Muscle layer of colon (tissue), 2 donors: ENCODE measurements around the gene COL4A4.

Experiments
- H3K27ac ChIP-seq: one replicate; pipeline ENCODE4 v1.7.0; 2013; ENCODE audit warnings: low read depth, mild to moderate bottlenecking, low read length, moderate library complexity
- H3K27me3 ChIP-seq, 2 donors: one replicate each; pipeline ENCODE4 v1.7.0; 2013; ENCODE audit warnings: low read length in 2 of 2, mild to moderate bottlenecking in 2 of 2; ENCODE audit not compliant: insufficient read depth in 2 of 2, control insufficient read depth in 1 of 2
- H3K36me3 ChIP-seq: one replicate; pipeline ENCODE4 v1.7.0; 2013; ENCODE audit warnings: mild to moderate bottlenecking, low read length; ENCODE audit not compliant: insufficient read depth
- H3K4me1 ChIP-seq: one replicate; pipeline ENCODE4 v1.7.0; 2013; ENCODE audit warnings: mild to moderate bottlenecking, low read length; ENCODE audit not compliant: insufficient read depth
- H3K4me3 ChIP-seq, 2 donors: one replicate each; pipeline ENCODE4 v1.7.0; 2013; ENCODE audit warnings: low read length in 2 of 2, low read depth in 1 of 2, mild to moderate bottlenecking in 1 of 2, moderate library complexity in 1 of 2
- H3K9ac ChIP-seq: one replicate; pipeline ENCODE4 v1.7.0; 2013; ENCODE audit warnings: low read length
- H3K9me3 ChIP-seq: one replicate; pipeline ENCODE4 v1.7.0; 2013; ENCODE audit warnings: mild to moderate bottlenecking, low read length
- donor health status: abdominal sarcoma.
- donor health status: Adenocarcinoma of cecum.

COL4A4 gene

DNA sequence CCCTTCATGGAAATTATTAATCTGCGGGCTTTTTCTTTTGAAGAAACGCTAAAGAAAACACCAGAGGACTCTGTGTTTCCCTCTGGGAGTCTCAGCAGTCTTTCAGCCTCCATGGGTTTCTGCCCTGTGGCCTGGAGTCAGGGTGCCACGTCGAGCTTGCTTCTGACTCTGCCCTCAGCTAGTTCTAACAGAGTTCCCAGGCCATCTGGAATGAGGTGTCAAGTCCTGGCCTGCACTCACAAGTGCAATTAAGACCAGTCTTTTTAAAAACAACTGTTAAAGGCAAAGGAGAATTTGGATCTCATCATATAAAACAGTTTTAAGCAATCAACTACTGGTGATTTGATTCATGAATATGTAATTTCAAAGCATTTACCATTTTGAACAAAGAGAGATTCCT, 170.8 kb downstream of the COL4A4 start:
- Histone ChIP-seq H3K27me3 (no peaks in the 10 kb centered on the region), H3K4me1 (no peaks in the 10 kb centered on the region), H3K4me3 (no peak overlapping the region), H3K27ac (no peak overlapping the region), H3K36me3 (no peaks in the 10 kb centered on the region), H3K9ac (no peak overlapping the region), H3K9me3 (no peaks in the 10 kb centered on the region)

DNA sequence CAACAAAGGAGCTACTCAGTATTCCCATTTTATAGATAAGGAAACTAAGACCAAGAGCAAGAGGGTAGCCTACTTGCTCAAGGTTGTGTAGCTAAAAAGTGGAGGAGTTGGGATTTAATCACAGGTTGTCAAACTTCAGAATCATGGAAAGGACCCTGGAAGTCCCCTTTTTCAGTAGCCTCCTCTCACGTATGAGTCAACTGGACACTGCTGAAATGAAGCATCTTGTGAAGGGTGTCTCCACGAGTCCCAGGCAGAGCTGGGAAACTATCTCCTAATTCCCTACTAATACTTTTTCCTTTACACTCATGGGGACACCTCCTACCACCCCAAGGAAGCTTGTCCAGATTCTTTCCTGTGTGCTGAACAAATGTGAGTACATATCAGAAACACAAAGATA, 172.3 kb downstream of the COL4A4 start:
- H3K9me3 ChIP-seq: no peaks in the 10 kb centered on the region
- H3K4me3 ChIP-seq: no peak overlapping the region
- H3K9ac ChIP-seq: no peak overlapping the region
- H3K36me3 ChIP-seq: no peaks in the 10 kb centered on the region
- H3K4me1 ChIP-seq: no peaks in the 10 kb centered on the region
- no peaks in the 10 kb centered on the region for H3K27me3 ChIP-seq
- H3K27ac ChIP-seq: no peak overlapping the region

DNA sequence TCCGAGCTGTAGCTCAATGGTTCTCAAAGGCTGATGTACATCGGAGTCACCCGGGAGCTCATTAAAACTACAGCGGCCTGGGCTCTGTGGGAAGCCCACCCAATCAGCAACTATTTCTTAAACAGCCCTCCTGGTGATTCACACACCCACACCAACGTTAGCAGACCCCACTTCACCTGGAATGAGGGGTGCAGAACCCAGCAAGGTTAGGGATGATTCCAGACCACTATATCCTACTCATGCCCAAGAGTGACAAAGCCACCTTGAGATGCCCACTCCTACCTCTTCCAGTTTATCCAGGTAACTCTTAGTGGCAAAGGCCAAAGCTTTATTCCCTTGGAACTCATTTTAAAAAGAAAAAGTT, 178.4 kb downstream of the COL4A4 start:
- Histone ChIP-seq H3K4me3 (no peak overlapping the region), H3K36me3 (no peaks in the 10 kb centered on the region), H3K27me3 (no peaks in the 10 kb centered on the region), H3K9ac (no peak overlapping the region), H3K9me3 (no peaks in the 10 kb centered on the region), H3K27ac (no peak overlapping the region), H3K4me1 (peaks cover 14% of the 10 kb centered on the region)

DNA sequence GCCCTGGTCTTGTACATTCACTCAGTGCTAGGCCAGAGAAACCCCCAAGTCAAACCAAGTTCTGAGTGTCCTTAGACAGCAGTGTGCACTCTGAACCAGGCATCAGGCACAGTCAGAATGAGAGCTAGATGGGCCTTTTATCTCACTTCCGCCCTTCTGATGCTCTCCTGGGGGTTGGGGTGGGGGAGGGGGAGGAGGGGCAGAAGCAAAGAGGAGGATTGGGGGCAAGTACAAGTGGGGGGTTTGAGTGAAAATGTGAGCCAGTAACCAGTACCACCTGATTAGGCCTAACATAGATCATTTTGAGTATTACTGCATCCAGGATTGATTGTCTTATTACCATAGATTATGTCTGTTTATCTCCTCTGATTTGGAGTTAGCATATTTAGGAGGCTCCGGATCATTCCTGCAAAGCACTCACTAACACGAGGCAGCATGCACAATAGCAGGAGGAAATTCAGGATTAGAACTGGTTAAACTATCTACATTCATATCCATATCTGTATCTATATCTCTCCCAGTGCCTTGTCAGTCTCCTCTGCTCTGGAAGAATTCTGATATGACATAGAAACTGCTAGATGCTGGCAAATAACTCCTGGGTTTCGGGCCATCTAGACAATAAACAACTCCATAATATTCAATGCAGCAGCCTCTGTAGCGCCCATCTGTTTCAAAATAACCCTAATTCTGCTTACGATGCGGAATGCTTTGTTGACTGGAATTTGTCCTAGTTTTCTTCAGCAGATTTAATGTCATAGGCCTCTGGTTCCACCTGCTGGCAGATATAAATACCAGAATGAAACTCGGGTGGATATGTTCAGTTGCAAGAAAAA, 179.0 kb downstream of the COL4A4 start:
- H3K4me3 ChIP-seq: no peak overlapping the region
- H3K9me3 ChIP-seq: no peaks in the 10 kb centered on the region
- no peaks in the 10 kb centered on the region for H3K27me3 ChIP-seq
- peaks cover 14% of the 10 kb centered on the region for H3K4me1 ChIP-seq
- no peak overlapping the region for H3K27ac ChIP-seq
- no peaks in the 10 kb centered on the region for H3K36me3 ChIP-seq
- no peak overlapping the region for H3K9ac ChIP-seq

DNA sequence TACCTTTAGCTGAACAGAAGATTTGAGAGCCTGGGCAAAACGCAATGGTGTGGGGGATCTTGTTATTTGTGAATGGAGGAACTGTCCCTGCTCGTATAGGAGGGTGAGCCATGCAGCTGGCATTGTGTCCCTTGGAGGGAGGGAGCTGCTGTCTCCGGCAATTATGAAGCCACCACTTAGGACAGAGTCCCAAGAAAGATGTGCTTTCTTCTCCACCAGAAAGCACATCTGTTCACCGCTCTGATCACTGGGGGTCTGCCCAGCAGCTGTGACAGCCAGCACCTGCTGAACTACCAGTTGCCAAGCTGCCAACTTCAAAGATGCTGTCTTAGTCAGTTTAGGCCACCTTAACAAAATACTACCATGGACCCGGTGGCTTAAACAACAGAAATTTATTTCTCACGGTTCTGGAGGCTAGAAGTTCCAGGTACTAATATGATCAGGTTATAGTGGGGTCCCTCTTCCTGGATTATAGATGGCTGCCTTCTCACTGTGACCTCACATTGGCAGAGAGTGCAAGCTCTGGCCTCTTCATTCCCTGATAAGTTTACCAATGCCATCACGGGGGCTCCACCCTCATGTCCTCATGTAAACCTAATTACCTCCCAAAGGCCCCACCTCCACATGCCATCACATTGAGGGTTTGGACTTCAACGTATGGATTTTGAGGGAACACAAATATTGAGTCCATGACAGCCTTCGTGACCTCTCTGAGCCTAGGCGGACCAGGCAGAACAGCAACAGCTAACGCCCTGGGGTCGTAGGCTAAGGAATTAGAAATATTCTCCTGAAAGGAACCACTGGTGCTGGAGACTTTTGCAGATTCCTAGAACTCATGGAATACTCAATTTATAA, 179.9 kb downstream of the COL4A4 start:
- Histone ChIP-seq H3K4me1 (peaks cover 14% of the 10 kb centered on the region), H3K9me3 (no peaks in the 10 kb centered on the region), H3K27me3 (no peaks in the 10 kb centered on the region), H3K36me3 (no peaks in the 10 kb centered on the region), H3K9ac (no peak overlapping the region), H3K27ac (no peak overlapping the region), H3K4me3 (no peak overlapping the region)

DNA sequence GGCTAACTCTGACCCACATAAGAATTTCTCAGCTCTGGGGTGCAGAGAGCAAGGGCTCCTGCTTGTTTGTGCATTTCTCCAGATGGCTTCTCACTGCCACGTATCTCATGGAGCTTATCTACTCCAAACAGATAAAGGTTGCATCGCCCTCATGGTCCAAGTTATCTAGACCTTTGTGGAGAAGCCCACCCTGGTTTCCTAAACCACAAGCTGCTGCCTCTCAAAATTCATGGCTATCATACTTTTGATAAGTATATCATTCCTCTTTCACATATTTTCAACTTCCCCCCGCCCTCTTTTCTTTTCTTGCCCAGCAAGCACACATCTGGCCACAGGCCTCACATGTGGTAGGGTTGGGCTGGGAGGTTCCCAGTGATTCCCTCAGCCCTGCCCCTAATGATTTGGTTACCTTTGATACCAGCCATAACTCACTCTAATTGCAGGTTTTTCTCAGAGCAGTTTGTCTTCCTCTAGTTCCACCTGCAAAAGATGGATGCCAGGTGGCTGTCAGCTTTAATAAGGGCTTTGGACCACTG, 182.1 kb downstream of the COL4A4 start:
- H3K9me3 ChIP-seq: no peaks in the 10 kb centered on the region
- H3K9ac ChIP-seq: no peak overlapping the region
- H3K27me3 ChIP-seq: no peaks in the 10 kb centered on the region
- H3K4me3 ChIP-seq: no peak overlapping the region
- H3K27ac ChIP-seq: no peak overlapping the region
- no peaks in the 10 kb centered on the region for H3K36me3 ChIP-seq
- peaks cover 14% of the 10 kb centered on the region for H3K4me1 ChIP-seq

DNA sequence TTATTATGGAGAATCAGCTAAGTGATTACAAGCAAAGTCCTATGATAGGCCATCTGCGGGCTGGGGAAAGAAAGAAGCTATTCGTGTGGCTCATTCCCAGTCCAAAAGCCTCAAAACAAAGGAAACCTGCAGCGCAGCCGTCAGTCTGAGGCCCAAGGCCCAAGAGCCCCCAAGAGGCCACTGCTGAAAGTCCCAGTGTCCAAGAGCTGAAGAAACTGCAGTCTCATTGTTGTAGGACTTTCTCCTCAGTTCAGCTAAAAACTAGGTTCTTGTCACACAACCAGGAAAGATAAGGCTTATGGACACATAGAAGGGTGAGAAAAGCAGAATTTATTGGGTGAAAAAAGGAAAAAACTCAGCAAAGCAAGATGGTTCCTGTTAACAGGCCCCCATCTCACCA, 185.0 kb downstream of the COL4A4 start:
- Histone ChIP-seq H3K36me3 (no peaks in the 10 kb centered on the region), H3K27me3 (no peaks in the 10 kb centered on the region), H3K4me3 (no peak overlapping the region), H3K27ac (no peak overlapping the region), H3K4me1 (no peaks in the 10 kb centered on the region), H3K9me3 (no peaks in the 10 kb centered on the region), H3K9ac (no peak overlapping the region)

DNA sequence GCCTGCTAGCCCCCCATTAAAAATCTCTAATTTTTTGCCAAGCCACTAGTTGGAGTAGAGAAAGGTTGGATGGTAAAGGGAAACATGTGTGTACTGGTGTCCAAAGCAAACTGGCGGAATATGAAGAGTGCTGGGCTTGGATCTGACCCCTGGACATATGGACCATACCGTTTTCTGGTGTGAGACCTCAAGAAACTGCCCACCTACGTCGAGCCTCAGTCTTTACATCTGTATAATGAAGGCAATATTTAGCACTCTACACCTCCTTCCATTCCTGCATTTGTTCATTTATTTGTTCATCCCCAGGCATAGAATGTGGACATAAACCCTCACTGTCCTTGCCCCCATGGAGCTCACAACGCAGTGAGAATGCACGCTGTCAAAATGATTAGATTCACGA, 185.7 kb downstream of the COL4A4 start:
- no peaks in the 10 kb centered on the region for H3K27me3 ChIP-seq
- no peak overlapping the region for H3K27ac ChIP-seq
- no peak overlapping the region for H3K4me3 ChIP-seq

DNA sequence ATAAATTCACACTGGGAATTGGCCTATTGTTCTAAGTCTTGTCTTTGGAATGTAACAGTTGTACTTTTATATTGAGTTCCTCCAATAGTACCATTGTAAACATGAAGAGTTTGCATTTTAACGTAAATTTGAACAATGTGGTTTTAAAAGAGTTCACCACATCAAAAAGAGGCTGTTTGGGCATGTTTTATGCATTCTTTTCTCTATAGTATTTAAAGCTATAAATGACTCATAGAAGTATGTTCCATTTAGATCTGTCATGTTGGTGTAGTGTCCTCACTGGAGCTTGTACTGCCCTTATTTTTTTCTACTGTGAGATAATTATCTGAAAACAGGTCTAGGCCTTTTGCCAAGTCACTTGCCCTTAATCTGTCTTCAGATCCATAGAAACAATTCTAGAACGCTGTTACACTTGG, 186.2 kb downstream of the COL4A4 start:
- Histone ChIP-seq H3K27ac (no peak overlapping the region), H3K27me3 (no peaks in the 10 kb centered on the region)

More for the DNA sequence above, 185.7 kb downstream of the COL4A4 start:
- H3K9me3 ChIP-seq: no peaks in the 10 kb centered on the region
- no peaks in the 10 kb centered on the region for H3K36me3 ChIP-seq
- H3K4me1 ChIP-seq: no peaks in the 10 kb centered on the region
- H3K9ac ChIP-seq: no peak overlapping the region

DNA sequence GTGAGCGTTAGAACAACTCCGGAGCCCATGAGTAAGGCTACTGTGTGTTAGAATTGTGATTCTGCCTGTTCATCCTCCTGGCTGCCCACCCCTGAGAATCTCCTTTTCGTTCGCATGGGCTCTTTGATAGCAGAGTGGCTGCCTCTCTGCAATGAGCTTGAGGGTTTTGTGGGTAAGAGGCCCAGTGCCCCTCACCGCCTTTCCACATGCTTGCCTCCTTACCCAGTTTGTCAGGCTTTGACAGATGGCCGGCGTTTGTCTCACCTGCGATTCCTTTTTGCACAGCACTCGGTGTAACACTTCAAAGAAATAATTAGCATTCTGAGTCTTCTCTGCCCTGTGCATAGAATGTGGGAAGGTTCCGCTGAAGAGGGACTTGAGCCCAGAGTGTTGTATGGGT, 190.2 kb downstream of the COL4A4 start:
- no peak overlapping the region for H3K27ac ChIP-seq

More for the DNA sequence above, 186.2 kb downstream of the COL4A4 start:
- Histone ChIP-seq H3K4me3 (no peak overlapping the region), H3K4me1 (no peaks in the 10 kb centered on the region), H3K36me3 (no peaks in the 10 kb centered on the region), H3K9me3 (no peaks in the 10 kb centered on the region), H3K9ac (no peak overlapping the region)

DNA sequence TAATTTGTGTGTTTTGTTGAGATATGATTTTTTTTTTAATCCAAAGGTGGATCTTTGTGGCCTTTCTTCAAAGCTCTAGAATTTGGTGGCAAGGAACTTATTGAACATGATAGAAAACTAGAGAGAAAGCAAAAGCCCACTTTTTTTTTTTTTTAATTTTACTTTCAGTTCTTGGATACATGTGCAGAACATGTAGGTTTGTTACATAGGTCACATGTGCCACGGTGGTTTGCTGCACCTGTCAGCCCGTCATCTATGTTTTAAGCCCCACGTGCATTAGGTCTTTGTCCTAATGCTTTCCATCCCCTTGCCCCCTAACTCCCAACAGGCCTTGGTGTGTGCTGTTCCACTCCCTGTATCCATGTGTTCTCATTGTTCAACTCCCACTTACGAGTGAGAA, 192.2 kb downstream of the COL4A4 start:
- H3K4me3 ChIP-seq: no peak overlapping the region
- no peaks in the 10 kb centered on the region for H3K36me3 ChIP-seq
- H3K9me3 ChIP-seq: no peaks in the 10 kb centered on the region
- no peaks in the 10 kb centered on the region for H3K27me3 ChIP-seq
- H3K9ac ChIP-seq: no peak overlapping the region
- H3K4me1 ChIP-seq: peaks cover 13% of the 10 kb centered on the region
- no peak overlapping the region for H3K27ac ChIP-seq

More for the DNA sequence above, 190.2 kb downstream of the COL4A4 start:
- Histone ChIP-seq H3K36me3 (no peaks in the 10 kb centered on the region), H3K4me1 (peaks cover 10% of the 10 kb centered on the region), H3K27me3 (no peaks in the 10 kb centered on the region), H3K9me3 (no peaks in the 10 kb centered on the region), H3K9ac (no peak overlapping the region), H3K4me3 (no peak overlapping the region)
